HG03575 (cell line): Measurements from ENCODE around the gene RNF19B.

Experiments used
- ATAC-seq: cut with Tn5 transposase; IDR thresholded peaks from one replicate; pipeline ENCODE4 v1.9.1; 2021; ENCODE audit not compliant: unreplicated experiment, insufficient number of reproducible peaks, low FRiP score; ENCODE audit errors: extremely low read depth

RNF19B gene

DNA sequence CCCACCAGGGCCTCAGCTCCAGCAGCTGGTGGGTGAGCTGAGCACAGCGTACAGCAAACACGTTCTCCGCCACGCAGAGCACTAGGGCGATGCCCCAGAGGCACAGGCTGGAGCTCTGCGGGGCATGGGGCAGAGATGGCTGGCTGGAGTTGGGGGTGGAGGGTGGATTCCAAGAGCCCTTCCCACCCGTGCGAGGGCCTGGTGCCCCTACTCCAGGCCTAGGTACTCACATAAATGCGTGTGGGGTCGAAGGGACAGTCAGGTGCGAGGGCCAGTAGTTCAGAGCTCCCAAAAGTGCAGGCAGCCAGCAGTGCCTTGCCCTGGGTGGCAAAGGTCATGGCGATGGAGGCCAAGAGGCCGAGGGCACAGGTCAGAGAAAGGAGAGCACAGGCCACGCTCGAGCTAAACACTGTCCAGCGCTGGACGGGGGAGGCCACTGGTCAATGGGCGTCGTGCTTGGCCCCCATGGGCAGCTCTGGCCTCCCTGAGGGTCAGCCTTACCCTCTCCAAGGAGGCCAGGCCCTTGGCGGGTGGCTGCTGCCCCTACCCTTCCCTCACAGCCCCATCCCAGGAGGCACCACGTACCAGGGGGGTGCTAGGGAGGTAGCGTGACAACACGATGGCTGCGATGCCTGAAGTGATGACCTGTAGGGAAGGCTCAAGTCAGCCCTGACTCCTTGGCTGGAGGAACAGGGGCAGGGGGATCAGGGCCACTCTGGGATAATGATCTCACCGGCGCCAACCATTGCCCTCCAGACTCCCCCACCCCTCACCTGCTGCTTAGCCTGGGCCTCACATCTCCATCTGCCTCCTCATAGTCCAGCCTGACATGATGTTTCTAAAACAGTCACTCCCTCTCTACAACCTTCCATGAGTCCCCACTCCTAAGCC, 69.0 kb downstream of the RNF19B start:
- ATAC-seq, result no peak

DNA sequence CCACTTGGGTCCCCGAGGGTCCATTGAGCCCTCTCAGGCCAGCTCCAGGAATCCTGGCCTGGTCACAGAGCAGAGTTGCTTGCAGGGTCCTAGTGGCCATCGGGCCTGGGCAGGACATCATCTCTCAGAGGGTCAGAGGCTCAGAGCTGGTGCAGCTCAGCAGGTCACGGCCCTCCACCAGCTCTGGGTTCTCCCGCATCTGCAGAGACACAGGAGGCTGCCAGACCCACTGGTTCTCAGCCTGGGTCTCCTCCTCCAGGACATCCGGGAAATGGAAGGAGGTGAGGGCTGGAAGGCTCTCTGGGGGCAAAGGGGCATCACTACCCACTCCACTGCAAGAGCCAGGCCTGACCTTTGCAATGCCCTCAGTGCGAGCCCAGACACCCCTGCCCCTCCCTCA, 69.9 kb downstream of the RNF19B start:
- no peak for ATAC-seq

DNA sequence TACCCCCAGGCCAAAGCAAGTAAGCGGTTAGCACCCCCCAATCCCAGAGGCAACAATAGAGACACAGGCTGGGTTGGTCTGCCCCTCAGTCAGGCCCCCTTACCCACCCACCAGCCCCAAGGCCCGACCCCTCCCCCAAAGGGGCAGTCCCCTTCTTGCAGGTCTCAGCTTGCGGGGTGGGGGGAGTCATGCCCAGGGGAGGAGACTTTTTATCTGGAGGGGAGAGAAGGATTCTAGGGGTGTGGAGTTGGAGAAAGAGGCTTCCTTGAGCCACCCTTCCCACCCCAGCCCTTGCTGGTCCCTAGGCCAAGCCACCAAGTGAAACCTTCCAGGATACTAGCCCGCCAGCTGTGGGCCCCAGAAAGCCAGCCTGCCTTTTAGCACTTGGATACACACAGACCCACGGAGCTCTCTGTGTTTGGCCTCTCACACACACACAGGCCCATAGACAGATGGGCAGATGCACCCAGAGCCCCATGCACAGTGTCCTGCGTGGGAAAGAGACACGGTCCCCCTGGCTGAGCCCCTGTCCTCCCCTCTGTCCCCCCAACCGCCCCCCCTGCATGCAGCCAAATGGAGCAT, 70.5 kb downstream of the RNF19B start:
- no peak for ATAC-seq

DNA sequence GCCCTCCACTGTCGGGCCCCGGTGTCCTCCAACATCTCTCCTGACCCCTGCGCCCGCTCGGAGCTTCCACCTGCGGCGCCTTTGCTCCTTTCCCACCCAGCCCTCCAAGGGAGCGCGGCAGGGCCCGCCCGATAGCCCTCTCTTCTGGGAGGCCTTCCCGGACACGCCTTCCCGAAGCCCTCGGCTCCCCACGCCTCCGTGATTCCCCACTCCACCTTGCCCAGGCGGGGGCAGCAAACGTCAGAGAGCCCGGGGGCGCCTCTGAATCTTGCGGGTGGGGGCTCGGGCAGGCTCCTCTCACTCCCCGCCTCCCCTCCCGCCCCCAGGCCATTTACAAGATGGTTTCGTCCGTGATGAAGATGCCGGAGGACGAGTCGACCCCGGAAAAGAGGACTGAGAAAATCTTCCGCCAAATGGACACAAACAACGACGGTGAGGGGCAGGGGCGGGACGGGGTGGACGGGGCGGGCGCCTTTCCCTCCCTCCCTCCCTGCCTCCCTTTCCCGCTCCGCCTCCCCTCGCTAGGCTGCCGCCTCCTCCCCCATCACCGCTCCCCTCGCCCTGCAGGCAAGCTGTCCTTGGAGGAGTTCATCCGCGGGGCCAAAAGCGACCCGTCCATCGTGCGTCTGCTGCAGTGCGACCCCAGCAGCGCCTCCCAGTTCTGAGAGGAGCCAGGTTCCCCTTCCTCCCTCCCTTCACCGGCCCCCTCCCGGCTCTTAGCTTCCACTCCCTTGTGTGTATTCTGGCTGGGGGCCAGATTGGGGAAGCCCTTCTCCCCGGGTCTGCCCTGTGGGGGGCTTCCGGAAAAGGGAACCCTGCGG, 71.2 kb downstream of the RNF19B start:
- no peak for ATAC-seq

DNA sequence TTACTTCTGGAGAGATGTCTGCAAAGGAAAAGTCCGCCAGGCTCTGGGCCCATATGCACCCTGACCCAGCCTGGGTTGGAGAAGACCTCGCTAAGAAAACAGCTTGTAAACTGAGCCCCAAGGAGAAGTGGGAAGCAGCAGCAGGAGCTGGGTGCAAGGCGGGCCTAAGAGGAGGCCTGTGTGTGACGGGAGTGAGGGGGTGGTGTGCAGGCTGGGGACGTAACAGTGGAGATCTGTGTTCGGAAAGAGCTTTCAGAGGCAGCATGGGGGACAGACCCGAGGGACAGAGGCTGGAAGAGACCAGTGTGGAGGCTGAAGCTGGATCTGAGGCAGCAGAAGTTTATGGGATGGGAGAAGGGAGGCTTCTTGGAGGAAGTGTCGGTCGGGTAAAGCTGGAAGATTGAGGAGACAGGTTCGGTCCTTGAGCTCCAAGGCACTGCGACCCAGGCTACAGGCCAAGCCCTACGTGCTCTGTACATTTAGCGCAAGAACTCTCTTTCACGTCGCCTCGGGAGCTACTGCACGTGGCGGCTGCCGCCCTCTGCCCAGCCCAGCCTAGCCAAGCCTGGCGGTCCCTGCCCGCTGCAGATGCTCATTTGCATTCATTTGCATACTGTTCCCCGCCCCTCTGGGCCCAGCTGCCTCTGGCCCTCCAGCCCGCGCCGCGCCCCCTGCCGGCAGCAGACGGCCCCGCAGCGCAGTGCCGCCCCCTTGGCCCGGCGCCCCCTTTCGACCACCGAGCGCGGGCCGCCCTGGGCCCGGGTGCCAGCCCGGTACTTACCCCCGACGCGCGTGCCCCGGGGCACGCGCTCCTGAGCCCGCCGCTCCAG, 72.0 kb downstream of the RNF19B start:
- ATAC-seq, result no peak

DNA sequence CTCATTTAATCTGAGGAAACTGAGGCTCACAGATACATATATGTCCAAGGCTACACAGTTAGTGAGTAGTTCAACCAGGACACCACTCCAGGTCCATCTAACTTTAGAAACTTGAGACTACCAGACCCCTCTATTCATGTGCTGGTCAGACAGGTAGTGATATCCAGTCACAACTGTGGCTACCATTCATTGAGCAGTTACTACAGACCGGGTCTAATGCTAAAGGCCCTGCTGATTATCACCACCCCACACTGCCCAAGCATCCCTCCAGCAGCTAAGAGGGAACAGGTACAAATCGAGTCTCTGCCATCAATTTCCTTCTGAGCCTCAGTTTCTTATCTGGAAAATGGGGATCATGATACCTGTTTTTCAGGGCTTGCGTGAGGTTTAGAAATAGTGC, 73.0 kb downstream of the RNF19B start:
- no peak for ATAC-seq

DNA sequence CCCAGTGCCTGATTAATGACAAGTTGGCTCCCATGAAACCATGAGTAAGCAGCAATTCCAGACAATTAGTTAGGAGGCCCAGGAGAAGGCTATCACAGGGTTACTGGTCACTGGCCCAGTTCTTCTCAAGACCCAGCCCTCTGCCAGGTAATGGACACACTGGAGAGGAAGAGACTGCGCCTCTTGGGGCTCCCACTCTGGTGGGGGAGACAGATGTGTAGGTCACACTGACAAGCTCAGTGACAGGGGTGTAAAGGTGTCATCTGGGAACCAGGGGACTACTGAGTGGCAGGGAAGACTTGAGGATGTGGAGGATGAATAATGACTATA, 73.4 kb downstream of the RNF19B start:
- no peak for ATAC-seq

DNA sequence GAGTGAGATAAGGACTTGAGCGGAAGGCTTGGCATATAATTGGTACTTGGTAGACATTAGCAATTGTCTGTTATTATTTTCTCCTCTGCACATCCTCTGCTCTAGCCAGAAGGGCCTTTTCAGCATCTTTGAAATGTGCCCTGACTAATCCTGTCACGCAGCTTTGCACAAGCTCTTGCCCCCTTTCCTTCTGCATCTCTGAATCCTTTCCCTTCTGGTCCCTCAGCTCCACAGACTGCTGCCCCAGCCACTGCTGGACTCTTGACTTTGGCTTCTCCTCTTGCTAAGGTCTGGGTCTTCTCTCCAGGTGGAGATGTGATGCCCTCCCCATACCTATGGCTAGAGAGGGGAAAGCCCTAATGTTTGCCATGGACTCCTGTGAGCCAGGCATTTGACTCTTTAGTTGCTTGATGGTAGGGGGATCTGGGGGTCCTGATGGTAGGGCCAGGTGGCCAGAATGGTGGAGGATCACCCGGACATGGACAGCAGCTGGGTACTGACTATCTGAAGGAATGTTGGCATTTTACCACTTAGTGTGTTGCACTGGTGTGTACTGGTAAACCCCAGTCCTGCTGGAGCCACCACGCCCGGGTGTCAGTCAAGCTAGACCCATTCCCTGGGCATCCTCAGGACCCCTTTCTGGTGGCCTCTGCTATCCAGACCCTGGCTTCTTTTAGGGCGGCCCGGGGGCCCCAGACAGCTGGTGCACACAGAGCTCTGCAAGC, 73.9 kb downstream of the RNF19B start:
- ATAC-seq, result no peak

DNA sequence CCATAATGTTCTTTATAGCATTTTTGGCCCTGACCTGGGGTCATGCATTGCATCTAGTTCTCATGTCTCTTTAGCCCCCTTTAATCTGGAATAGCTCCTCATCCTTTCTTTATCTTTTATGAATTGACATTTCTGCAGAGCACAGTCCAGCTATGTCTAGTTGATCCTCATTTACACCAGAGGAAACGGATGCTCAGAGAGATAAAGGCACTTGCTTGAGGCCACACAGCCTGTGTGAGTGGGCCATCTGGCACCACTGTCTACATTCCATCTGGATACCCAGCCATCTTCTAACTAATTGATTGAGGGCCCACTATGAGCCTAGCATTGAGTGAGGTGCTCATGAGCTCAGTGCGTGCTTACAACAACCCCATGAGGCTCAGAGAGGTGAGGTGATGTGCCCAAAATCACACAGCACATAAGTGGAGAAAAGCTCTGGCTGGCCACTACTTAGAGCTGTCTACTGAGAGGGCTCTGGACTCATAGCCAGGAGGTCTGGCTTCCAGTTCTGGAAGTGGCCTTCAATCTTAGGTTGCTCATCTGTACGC, 74.8 kb downstream of the RNF19B start:
- ATAC-seq, result no peak

DNA sequence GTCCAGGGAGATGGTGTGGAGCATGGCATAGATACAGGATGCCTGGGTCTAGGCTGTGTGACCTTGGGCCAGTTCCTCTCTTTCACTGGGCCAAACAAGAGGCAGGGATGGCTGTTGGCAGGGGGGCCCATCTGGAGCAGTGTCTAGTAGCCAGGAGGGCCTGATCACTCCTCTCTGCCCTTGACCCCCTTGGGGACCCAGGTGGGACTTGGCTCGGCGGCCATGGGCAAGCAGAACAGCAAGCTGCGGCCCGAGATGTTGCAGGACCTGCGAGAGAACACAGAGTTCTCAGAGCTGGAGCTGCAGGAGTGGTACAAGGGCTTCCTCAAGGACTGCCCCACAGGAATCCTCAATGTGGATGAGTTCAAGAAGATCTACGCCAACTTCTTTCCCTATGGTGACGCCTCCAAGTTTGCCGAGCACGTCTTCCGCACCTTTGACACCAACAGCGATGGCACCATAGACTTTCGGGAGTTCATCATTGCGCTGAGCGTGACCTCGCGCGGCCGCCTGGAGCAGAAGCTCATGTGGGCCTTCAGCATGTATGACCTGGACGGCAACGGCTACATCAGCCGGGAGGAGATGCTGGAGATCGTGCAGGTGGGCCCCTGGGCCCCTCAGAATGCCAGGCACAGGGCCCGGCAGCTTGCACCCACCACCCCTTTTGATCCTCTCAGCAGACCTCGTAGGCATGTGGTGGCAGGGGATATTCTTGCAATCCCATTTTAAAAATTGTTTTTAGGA, 75.8 kb downstream of the RNF19B start:
- ATAC-seq, result no peak

DNA sequence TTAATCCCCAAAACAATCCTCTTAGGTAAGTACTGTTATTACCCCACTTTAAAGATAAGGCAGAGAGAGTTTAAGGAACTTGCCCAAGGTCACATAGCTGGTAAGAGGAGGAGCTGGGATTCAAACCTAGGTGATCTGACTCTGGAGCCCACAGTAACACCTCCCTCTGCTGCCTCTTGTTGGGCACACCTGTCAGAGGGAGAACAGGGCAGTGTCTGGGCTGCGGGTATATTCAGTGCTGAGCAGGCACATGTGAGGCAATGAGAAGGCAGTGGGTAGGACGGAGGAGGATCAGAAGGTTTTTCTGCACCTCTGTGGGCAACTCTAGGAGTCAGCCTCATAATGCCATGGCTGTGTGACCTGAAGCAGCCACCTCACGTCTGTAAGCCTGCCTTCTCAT, 76.5 kb downstream of the RNF19B start:
- ATAC-seq, result no peak

DNA sequence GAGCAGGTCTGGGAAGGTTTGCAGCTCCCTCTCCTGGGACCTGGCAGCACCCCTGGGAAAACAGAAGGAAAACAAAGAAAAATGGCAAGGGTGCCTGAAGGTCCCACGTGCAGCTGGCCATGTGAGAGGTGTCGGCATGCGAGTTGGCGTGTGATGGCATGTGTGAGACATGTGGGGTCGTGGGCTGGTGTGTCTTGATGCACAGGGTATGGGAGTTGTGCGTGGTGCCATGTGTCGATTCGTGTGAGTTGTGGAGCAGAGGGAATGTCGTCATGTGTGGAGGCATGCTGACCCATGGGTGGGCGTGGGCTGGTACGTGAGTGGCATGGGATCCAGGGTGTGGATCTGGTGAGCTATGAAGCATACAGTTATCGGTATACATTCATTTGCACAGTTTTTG, 77.0 kb downstream of the RNF19B start:
- ATAC-seq, result no peak

DNA sequence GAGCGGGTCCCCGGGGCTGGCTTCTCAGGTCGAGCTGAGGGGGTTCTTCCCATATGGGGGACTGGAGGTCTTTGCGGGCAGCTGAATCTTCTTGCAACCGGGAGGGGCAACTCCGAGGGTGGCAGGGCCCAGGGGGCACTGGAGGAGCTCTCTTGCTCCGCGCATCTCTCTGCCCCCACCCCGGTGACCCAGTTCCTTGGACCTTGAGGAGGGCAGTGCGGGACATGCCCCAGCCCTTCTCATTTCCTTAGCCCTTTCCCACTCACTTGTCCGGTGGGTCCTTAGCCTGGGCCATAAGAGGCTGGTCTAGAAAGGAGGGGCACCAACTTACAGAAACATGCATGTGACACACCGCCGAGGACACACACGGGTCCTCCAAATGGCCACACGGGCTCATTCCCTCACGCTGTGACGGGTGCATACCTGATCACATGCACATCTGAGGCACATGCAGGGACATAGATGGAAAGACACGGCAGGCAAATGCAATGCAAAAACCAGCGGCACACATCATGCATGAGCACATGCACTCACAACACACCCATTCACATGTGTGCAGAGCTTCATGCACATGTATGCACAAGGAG, 77.7 kb downstream of the RNF19B start:
- ATAC-seq, result no peak
